GM21717 (cell line): ENCODE measurements around the gene CD151.

Experiments
- ATAC-seq: cut with Tn5 transposase; IDR thresholded peaks from one replicate; pipeline ENCODE4 v1.9.1; 2021; ENCODE audit warnings: mild to moderate bottlenecking, moderate library complexity; ENCODE audit not compliant: unreplicated experiment

CD151 gene

DNA sequence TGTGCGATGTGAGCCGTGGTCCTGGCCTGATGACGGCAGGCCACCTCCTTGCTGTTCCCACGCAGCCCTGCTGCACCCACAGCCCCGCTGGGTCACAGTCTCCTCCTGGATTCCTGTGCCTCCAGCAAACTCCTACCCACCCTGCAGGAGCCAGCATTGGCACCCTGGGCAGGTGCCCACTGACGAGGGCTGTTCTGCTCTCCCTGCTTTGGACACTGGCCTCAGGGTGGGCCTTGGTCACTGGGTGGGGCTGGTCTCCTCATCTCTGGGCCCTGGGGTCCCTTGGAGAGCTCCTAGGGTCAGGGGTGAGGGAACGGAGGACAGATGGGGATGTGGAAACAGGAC is 22.6 kb downstream of the CD151 start:
- no peak for ATAC-seq

DNA sequence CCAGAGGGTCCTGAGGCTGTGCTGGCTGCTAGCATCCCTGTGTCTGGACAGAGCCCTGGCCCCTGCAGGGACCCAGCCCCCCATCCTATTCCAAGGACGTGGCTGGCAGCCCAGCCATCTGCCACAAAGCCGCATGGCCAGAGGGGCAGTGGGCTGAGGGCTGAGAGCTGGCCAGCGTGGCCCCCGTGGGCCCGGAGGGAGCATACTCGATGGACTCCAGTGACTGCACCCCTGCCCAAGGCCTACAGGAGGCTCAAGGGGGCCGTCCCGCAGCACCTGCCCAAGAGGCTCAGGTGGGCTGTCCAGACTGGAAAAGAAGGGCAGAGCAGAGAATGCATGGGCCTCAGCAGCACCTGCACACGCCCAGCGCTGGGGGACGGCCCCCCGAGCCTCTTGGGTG is 23.0 kb downstream of the CD151 start:
- ATAC-seq = no peak

DNA sequence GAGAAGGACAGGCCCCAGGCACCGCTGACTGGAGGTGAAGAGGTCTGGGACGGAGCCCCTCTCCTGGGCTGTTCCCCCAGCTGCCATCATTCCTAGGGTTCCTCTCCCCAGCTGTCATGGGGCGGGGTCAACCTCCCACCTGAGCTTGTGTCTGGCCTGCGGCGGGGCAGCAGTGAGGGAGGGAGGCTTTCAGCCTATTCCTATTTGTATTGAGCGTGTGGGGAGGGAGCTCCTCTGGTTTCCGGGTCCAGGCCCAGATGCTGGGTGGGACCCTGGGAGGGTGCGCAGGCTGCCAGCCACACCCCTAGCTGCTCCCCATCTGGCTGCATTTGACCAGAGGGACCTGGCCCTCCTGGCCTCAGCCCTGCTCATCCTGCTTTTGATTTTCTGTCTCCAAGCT is 23.6 kb downstream of the CD151 start:
- ATAC-seq = no peak

DNA sequence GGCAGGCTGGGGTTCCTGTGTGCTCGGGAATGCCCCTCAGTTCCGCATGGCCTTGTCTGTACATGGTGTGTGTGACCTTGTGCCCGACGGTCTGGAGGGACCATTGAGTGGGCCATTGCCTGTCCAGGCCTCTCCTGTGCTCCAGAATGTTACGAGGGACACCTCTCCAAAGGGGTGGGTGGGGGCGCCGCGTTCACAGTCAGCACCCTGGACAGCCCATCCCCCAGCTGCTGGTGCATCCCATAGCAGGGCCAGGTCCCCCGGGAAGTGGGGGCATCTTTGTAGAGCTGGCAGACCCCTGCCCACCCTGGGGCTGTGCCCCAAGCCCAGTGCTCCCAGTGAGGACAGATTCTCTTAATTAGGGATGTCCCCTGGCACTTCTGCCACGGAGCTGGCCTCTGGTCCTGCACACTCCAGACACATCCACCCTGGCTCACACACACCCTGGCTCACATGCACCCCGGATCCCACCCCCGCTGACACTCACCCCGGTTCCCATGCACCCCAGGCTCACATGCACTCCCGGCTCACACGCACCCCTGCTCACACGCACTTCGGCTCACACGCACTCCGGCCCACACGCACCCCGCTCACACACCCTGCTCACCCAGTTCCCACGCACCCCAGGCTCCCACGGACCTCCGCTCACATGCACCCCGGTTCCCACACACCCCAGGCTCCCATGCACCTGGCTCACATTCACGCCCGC is 25.5 kb downstream of the CD151 start:
- ATAC-seq = no peak

DNA sequence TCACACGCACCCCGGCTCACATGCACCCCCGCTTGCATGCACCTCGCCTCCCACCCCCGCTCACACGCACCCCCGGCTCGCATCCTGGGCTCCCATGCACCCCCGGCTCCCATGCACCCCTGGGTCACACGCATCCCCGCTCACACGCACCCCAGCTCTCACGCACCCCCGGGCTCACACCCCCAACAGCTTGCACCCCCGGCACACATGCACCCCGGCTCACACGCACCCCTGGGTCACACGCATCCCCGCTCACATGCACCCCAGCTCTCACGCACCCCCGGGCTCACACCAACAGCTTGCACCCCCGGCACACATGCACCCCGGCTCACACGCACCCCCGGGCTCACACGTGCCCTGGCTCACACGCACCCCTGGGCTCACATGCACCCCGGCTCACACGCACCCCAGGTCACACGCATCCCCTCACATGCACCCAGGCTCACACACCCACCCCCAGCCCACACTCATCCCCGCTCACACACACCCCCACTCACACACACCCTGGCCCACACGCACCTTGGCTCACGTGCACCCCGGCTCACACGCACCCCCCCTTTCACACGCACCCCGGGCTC is 26.1 kb downstream of the CD151 start:
- ATAC-seq = no peak

DNA sequence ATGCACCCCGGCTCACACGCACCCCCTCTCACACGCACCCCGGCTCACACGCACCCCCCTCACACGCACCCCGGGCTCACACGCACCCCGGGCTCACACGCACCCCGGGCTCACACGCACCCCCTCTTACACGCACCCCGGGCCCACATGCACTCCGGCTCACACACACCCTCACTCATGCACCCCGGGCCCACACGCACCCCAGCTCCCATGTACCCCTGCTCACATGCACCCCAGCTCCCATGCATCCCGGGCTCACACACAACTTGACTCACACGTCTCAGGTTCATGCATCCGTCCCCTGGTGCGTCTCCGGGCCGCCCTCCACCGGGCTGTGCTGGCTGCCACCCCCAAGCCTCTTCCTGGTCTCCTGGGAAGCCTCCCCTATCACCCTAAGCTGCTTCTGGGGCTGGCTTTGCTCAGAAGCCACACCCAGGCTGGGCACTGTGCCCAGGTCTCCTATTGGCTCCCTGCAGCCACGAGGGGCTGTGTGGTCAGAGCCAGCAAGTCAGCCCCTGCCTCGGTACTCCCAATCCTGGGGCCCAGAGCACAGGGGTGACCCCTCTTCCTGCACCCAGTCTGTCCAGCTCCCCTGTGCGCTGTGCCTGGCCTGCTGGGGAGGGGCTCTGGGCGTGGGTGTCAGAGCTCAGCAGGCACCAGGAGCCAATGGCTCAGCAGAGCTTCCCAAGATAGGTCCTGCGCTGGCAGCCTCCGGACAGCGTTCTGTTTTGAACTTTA is 26.8 kb downstream of the CD151 start:
- ATAC-seq = no peak

DNA sequence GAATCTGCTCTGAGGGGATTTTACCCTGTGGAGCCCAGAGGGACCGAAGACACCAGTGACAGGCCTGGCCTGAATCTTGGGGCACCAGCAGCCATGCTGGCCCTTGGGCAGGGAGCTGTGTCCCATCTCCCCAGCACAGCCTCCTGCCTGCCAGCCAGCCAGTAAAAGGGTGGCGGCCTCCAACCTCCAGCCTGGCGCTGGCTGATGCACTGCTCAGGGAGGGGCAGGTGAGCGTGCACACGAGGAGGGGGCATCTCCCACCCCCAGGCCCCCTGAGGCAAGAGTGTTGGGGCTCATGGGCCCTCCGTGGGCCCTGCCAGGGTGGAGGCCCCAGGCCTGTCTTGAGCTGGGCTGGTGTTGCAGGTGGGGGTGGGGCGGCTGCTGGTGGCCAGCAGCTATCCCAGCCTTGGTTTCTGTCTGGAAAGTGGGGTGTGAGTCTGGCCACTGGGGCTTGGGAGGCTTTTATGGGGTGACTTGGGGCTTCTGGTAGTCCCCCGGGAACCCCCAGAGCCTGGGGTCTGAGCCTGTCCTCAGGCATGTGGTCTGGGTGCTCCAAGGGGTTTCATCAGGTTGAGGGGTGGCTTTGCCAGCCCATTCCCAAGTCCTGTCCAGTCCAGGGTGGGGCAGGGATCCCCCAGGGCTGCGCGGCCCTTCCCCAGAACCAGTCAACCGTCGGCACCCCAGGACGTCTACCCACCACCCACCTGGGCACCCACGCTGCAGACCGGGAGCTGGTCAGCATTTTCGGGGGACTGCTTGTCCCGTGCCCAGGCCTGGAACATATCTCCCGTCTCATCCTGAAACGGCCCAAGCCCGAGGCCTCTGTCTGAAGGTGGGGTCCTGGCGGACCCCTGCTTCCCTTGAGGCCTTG is 27.7 kb downstream of the CD151 start:
- ATAC-seq = no peak

DNA sequence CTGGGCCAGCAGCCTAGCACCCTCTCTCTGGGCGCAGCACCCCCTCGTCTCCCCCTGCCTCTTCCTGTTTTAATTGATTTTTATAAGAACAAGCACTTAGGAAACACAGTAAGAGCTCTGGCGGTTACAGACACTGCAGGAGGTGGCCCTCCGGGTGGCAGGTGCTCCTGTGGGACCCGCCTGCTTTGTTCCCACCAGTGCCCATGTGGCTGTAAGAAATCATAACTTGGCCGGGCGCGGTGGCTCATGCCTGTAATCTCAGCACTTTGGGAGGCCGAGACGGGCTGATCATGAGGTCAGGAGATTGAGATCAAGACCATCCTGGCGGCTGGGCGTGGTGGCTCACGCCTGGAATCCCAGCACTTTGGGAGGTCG is 28.3 kb downstream of the CD151 start:
- ATAC-seq = no peak

DNA sequence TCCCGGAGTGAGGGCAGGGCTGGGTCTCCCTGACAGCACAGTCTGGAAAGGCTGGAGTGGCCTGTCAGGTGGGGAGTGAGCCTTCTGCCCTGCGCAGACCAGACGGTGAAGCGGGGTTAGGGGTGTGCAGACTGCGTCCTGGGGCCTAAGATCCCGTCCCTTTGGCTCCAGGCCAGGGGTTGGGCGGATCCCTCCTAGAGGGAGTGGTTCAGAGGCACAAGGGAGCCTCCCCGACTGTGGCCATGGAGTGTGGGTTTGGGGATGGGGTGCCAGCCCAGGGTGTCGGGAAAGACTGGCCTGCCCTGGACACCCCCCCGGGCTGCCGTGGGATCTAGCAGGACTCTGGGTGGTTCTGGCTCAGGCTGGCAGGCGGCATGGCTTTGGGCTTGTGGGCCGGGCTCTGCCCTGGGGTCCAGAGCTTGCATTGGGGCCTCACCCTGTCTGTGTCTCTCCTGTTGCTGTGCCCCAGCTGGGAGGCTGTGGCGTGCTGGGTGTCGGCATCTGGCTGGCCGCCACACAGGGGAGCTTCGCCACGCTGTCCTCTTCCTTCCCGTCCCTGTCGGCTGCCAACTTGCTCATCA is 29.4 kb downstream of the CD151 start:
- no peak for ATAC-seq

DNA sequence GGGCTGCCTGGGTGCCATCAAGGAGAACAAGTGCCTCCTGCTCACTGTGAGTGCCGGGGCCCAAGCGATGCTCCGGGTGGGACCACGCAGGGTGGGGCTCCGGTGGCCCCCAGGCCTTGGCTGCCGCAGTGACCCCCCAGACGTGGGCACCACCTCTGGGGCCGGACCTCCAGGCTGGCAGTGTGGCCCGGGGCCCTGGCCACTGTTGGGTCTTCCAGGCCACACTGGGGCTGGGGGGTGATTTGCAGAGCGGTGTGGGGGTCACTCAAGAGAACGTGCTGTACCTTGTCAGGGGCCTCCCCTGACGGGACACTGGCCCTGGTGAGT is 29.9 kb downstream of the CD151 start:
- no peak for ATAC-seq

DNA sequence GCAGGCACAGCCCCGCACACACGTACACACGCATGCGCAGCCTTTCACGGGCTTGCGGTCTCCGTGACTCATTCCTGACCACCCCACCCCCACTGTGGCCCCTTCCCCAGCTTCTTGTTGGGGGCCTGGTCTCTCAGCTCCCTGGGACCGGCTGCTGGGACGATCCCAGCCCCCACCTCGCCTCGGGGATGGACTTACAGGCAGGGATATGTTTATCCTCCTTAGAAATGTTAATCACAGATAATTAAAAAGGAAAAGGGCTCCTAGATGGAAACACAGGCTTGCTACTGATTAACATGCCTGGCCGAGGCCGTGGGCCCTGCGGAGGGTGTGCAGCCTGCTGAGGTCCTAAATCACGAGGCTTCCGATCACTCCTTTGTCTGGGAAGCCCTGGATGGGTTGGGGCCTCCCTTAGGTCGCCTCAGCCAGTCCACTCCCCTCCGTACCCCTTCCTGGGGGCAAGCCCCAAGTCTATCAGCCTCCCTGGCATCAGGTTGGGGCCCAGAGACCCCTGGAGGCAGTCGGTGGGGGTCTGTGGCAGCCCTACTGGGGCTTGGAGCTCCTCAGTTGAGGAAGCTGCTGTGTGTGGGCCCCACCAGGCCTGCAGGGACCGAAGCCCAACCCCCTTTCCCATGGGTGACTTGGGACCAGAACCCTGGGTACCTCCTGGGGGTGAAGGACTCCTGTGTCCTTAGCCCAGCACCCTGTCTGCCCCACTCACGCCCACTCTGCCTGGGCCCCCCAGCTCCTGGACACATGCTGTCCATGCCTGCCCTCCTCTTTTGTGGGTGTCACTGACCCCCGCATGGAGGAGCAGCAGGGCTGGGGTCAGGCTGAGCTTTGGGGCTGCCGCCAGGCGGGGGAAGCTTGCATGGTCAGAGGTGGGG is 30.5 kb downstream of the CD151 start:
- ATAC-seq = no peak

DNA sequence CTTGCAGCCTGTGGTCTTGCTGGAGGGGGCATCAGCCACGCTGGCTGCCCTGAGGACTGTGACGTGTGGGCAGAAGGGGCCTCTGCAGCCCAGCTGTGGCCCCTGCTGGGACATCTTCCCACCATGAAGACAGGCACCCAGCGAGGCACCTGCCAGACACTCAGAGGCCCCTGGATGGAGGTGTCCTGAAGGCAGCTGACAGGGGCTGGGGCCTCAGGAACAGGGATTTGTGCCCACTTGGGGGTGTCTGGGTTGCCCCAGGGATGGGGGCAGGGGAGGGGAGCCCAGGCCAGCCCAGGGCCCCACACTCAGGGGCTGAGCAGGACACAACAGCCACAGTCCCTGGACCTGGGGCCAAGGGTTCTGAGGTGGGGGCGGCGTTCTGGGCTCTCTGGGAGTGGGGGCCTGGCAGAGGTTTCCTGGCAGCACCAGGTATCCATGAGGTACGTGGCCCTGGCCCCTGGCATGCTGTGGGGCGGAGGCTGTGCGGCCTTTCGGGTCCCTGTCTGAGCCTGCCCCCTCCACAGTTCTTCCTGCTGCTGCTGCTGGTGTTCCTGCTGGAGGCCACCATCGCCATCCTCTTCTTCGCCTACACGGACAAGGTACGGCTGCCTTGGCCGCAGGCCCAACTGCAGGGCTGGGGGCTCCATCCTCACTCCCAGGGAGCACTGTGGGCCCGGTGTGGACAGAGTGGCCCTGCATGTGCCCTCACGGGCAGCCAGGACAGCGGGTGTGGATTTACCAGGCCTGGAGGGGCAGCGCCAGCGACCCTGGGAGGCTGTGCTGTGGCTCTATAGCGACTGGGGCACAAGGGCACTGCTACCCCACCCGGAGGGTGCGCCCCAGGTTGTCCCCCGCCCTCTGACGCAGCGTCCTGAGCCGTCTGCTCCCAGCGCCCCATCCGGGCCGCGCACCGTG is 31.4 kb downstream of the CD151 start:
- ATAC-seq = no peak

DNA sequence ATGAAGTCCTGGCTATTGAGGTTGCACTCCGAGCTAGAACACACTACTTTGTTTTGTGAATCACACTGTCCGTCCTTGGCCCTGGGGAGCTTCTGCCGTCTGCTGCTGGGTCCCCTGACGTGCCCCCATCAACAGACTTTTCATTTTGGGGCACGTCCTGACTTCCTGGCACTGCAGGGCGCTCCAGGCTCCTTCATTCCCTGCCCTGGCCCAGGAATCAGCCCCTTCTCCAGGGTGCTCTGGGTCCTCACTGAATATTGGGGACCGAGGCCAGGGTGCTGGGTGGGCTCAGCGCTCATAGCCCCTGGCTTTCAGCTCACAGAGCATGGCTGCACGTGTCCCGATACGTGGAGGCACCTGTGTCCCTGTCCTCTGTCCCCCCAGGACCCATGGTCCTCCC is 32.1 kb downstream of the CD151 start:
- ATAC-seq = no peak

DNA sequence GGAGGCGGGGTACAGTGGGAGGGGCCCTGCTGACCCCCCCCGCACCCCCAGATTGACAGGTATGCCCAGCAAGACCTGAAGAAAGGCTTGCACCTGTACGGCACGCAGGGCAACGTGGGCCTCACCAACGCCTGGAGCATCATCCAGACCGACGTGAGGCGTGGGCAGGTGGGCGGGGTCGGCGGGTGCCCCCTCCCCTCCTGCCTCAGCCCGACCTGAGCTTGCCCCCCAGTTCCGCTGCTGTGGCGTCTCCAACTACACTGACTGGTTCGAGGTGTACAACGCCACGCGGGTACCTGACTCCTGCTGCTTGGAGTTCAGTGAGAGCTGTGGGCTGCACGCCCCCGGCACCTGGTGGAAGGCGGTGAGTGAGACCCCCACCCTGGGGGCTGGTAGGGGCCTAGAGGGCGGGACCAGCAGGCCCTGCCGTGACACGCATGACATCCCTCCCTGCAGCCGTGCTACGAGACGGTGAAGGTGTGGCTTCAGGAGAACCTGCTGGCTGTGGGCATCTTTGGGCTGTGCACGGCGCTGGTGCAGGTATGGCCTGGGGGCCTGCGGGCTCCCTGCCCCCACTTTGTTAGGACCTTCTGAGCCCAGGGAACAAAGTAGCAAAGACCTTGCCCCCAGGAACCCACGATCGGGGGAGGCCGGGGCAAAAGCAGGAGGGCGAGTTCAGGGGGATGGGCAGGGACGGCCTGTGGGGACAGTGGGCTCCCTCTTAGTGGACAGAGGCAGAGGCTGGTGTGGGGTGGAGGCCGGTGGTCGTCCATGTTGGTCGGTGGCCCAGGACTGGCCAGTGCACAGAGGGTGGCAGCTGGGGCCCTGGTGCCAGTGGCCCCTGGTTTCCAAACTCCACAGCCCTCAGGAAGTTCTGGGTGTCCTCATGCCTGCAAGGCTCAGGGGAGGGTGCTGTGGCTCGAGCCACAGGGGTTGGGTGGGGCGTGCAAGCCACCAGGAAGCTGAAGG is 33.0 kb downstream of the CD151 start:
- ATAC-seq = no peak

DNA sequence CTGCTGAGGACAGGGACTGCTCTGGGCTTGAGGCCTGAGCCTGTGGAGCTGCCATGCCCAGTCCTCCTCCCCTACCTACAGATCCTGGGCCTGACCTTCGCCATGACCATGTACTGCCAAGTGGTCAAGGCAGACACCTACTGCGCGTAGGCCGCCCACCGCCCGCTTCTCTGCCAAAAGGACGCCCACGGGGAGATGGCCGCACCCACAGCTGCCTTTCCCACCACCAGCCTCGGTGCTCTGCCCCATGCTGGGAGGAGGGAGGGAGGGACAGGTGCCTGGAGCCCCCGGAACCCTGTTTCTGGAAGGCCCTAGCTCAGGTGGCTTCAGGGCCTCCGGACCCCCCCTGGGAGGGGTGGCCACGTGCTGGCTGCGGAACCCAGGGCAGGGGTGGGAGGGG is 33.7 kb downstream of the CD151 start:
- no peak for ATAC-seq

DNA sequence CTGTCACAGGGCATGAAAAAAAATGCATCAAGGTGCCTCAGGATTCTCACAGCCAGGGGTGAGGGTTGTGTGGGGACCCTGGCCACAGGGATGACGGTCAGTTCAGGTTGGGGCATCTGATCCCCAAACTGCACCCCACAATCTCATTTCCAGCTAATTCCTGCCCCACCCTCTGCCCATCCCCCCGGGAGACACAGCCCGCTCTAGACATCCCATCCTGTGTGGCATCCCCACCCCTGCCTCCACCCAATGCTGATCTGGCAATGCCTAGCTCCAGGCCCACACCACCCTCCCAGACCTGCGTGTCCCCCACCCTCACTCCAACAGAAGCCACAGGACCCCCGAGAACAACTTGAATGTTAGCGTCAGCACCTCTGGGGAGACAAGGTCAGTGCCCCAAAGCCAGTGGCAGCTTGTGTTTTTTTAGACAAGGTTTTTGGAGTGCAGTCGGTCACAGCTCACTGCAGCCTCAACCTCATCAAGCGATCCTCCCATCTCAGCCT is 35.2 kb downstream of the CD151 start:
- ATAC-seq = no peak

DNA sequence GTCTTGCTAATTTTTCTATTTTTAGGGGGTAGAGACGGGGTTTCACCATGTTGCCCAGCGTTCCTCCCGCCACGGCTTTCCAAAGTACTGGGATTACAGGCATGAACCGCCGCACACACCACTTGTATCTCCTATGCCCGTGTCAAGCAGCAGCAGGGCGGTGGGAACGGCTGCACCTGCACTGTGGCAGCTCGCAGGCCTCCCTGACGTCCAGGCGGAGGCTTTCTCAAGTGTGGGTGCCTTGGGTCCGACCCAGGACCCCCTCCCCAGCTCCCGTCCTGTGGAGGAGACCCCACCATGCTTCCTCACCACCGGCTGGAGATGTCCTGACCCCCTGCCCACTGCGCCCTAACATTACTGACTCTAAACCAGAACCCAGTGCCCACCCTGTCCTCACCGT is 35.6 kb downstream of the CD151 start:
- no peak for ATAC-seq

DNA sequence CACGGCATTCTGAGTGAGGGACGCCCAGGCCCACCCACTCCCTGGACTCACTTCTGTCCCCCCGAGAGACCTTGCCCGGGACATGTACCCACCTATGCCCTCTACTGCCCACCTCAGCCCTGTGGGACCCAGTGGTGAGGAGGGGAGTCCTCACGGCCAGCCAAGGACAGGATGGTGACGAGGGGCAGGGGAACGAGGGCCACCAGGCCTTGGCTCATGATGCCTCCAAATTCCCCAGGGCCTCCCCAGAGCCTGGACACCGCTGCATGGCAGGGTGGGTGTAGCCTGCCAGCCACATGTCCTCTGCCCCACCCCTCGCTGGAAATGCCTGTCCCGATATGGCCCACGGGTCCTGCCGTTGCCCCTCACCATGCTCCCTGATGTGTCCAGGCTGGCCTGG is 36.0 kb downstream of the CD151 start:
- no peak for ATAC-seq
